Glutamatergic neuron (in vitro differentiated cells): ENCODE measurements around the gene SMAD5. TPM values are rescaled to one million over a fixed set of nuclear protein-coding genes. Genes with fewer than 3 reads are reported as not detected.

Experiments
- DNase-seq: peaks from one replicate; pipeline ENCODE4 v3.0.0; 2022
- H3K27ac Mint-ChIP-seq: one replicate; pipeline ENCODE4 v1.8.0; 2020; ENCODE audit warnings: mild to moderate bottlenecking, mixed read lengths, inconsistent platforms; ENCODE audit not compliant: unreplicated experiment
- H3K27me3 Mint-ChIP-seq: one replicate; pipeline ENCODE4 v1.8.0; 2020; ENCODE audit warnings: mild to moderate bottlenecking, moderate library complexity, mixed read lengths, inconsistent platforms; ENCODE audit not compliant: unreplicated experiment
- H3K36me3 Mint-ChIP-seq: one replicate; pipeline ENCODE4 v1.8.0; 2020; ENCODE audit warnings: mild to moderate bottlenecking, mixed read lengths, inconsistent platforms; ENCODE audit not compliant: unreplicated experiment
- H3K4me1 Mint-ChIP-seq: one replicate; pipeline ENCODE4 v1.8.0; 2020; ENCODE audit warnings: mild to moderate bottlenecking, low read depth, mixed read lengths, inconsistent platforms; ENCODE audit not compliant: unreplicated experiment
- H3K4me3 Mint-ChIP-seq: one replicate; pipeline ENCODE4 v1.8.0; 2020; ENCODE audit warnings: mild to moderate bottlenecking, mixed read lengths, inconsistent platforms; ENCODE audit not compliant: unreplicated experiment
- H3K9me3 Mint-ChIP-seq: one replicate; pipeline ENCODE4 v1.8.0; 2020; ENCODE audit warnings: mild to moderate bottlenecking, moderate library complexity, mixed read lengths, inconsistent platforms; ENCODE audit not compliant: unreplicated experiment
- CTCF ChIP-seq: fragments of 200-600 bp; sonication (generic); IDR thresholded peaks from one replicate; pipeline ENCODE4 v1.5.0; 2021; ENCODE audit not compliant: partially characterized antibody, unreplicated experiment
- total RNA-seq: library from RNA; stranded (reverse); fragmentation: NEBNext Ultra II Directional; extraction: Animal tissue kit (Norgen Biotek cat#: 25700); gene quantifications from one replicate; pipeline ENCODE4 v1.2.1, GENCODE V29; 2021; ENCODE audit not compliant: unreplicated experiment

Gene SMAD5
- total RNA-seq, 1 donor from 2014 or later: 36.9 TPM

- no peaks in the 10 kb centered on the region for H3K36me3 Mint-ChIP-seq
- H3K27ac Mint-ChIP-seq: no peak overlapping the region
- H3K4me3 Mint-ChIP-seq: peak overlapping the region; percentile 76
Observed at GRCh38 chr5:136134653-136135052, 2.0 kb downstream of the SMAD5 start.

GRCh38 chr5:136135536-136135935 lies 2.9 kb downstream of the SMAD5 start:
- peaks cover 9% of the 10 kb centered on the region for H3K9me3 Mint-ChIP-seq
- peaks cover 7% of the 10 kb centered on the region for H3K27me3 Mint-ChIP-seq
- H3K27ac Mint-ChIP-seq: no peak overlapping the region
- peaks cover 19% of the 10 kb centered on the region for H3K4me1 Mint-ChIP-seq
- H3K4me3 Mint-ChIP-seq: no peak overlapping the region
- no peak for DNase-seq
- TF ChIP-seq CTCF: no peak
- no peaks in the 10 kb centered on the region for H3K36me3 Mint-ChIP-seq

More at GRCh38 chr5:136134653-136135052, 2.0 kb downstream of the SMAD5 start:
- peaks cover 7% of the 10 kb centered on the region for H3K27me3 Mint-ChIP-seq
- peaks cover 20% of the 10 kb centered on the region for H3K4me1 Mint-ChIP-seq
- TF ChIP-seq CTCF: no peak
- H3K9me3 Mint-ChIP-seq: peaks cover 9% of the 10 kb centered on the region
- DNase-seq: no peak

- DNase-seq: no peak
- no peak for TF ChIP-seq CTCF
- Mint-ChIP-seq H3K9me3 (peaks cover 3% of the 10 kb centered on the region), H3K27me3 (peaks cover 5% of the 10 kb centered on the region), H3K36me3 (no peaks in the 10 kb centered on the region), H3K4me1 (peaks cover 17% of the 10 kb centered on the region), H3K4me3 (no peak overlapping the region), H3K27ac (no peak overlapping the region)
Observed at GRCh38 chr5:136137497-136138220, 5.0 kb downstream of the SMAD5 start.

GRCh38 chr5:136141561-136141960 lies 8.9 kb downstream of the SMAD5 start:
- Mint-ChIP-seq H3K9me3 (no peaks in the 10 kb centered on the region), H3K4me1 (peaks cover 7% of the 10 kb centered on the region), H3K36me3 (no peaks in the 10 kb centered on the region), H3K4me3 (no peak overlapping the region), H3K27me3 (peaks cover 3% of the 10 kb centered on the region), H3K27ac (no peak overlapping the region)
- no peak for TF ChIP-seq CTCF
- DNase-seq: no peak

- H3K4me1 Mint-ChIP-seq: peaks cover 2% of the 10 kb centered on the region
- no peaks in the 10 kb centered on the region for H3K9me3 Mint-ChIP-seq
- no peak overlapping the region for H3K27ac Mint-ChIP-seq
- no peak for TF ChIP-seq CTCF
- no peak for DNase-seq
- H3K4me3 Mint-ChIP-seq: no peak overlapping the region
- peaks cover 3% of the 10 kb centered on the region for H3K27me3 Mint-ChIP-seq
- H3K36me3 Mint-ChIP-seq: no peaks in the 10 kb centered on the region
Observed at GRCh38 chr5:136143312-136143711, 10.7 kb downstream of the SMAD5 start.
